Esophagus squamous epithelium (tissue), 4 donors: ENCODE results near the gene SKI.

Experiments
- CTCF ChIP-seq, 6 experiments: fragments of 450-650 bp in 4 of 6; fragments of 200-600 bp in 2 of 6; sonication (generic) in 2 of 6; IDR thresholded peaks; one replicate each; pipeline ENCODE4 v1.5.1; 2016 to 2019; ENCODE audit warnings: antibody characterized with exemption in 6 of 6, mild to moderate bottlenecking in 4 of 6, moderate library complexity in 4 of 6
- POLR2A ChIP-seq, 4 donors: fragments of 450-650 bp; IDR thresholded peaks; one replicate each; pipeline ENCODE4 v1.6.1; 2017; ENCODE audit warnings: antibody characterized with exemption in 4 of 4, mild to moderate bottlenecking in 4 of 4, moderate library complexity in 3 of 4

DNA sequence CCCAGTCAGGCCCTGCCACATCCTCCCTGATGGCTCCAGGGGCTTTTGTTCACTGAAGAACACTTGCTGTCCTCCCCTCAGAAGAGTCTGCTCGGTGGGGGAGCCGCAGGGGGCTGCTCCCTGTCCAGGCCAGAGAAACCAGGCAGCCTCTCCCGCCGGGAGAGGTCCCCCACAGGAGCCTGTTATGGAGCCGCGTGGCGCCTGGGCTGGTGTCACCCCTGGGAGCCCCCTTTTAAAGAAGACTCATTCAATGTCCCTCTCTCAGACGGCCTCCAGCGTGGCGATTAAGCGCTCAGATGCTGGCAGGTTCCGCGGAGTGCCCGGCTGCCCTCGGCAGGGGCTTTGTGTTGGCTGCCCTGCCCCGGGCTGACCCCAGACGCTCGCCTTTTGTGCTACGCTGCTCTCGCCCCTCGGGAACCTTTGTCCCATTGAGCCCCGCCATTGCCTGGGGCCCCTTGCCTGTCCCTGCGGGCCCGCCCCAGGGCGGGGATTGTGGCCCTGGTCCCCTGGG is 43.1 kb downstream of the SKI start:
- no peak for TF ChIP-seq CTCF (IDR thresholded peaks at IDR 0.05)
- no peak for TF ChIP-seq POLR2A (IDR thresholded peaks at IDR 0.05)
